HG02943 (cell line): ENCODE measurements around the gene CLDN9.

Experiments used
- ATAC-seq: cut with Tn5 transposase; IDR thresholded peaks from one replicate; pipeline ENCODE4 v1.9.1; 2021; ENCODE audit warnings: mild to moderate bottlenecking, low read depth, moderate library complexity; ENCODE audit not compliant: unreplicated experiment

Gene CLDN9

DNA sequence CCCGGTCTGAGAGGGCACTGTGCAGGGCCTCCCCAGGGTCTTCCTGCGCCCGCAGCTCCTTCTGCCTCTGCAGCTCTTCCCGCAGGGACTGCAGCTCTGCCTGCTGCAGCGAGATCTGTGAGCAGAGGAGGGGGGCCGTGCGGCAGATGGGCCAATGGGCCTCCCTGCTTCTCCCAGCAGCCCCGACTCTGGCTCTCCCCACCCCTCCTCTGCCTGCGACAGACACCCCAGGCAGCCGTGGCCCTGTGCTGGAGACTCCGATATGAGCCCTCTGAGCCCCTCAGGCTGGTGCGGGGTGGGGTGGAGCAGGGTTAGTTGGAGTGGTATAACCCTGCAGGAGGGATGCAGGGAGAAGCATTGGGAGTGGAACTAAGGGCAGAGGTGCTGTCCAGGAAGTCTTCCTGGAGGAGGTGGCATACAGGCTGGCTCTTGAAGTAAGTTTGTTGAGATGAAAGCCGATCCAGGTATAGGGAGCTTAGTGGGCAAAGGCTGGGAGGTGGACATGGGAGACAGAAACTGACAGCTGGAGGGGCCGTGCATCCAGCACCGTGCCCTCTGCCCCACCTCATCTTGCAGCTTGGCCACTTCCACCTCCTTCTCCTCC is 16.1 kb downstream of the CLDN9 start:
- no peak for ATAC-seq

- no peak for ATAC-seq
Measured at GRCh38 chr16:3029491-3030221, 16.9 kb downstream of the CLDN9 start.

DNA sequence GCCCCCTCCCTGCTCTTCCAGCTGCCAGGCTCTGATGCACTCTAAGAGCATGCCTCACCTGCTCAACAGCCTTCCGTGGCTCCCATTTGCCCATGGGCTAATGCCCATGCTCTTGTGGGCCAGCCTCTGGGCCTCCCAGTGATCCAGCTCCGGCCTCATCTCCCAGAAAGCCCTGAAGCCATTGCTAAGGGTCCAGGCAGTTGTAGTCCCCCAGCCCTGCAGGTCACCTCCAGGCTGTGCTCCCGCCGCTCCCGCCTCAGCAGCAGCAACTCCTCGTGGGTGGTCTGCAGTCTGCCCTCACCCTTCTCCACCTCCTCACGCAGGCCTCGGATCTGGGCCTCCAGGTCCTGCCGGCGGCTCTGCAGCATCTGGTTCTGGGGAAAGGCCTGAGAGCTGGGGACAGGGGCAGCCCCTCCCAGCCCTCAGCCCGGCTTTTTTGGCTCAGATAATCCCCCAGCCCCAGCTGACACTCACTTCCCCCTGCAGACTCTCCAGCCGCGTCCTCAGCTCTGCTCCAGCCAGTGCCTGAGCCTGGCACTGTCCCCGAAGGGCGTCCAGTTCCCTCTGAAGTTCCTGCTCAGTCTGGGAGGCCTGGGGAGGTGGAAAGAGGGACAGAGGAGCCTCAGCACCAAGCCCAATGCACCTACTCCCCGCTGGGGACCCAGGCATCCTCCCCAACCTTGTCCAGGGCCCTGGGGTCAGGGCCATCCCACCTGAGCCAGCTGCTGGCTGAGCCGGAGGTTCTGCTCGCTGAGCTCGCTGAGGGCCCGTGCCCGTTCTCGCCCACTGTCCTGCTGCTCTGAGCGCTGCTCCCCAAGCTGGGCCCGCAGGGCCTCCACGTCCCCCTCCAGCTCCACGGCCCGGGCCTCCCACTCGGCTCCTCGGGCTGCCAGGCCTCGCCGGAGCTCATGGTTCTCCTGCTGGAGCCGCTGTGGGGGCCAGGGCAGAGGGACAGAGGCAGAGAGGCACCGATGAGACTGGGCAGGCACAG is 17.8 kb downstream of the CLDN9 start:
- ATAC-seq, result no peak

DNA sequence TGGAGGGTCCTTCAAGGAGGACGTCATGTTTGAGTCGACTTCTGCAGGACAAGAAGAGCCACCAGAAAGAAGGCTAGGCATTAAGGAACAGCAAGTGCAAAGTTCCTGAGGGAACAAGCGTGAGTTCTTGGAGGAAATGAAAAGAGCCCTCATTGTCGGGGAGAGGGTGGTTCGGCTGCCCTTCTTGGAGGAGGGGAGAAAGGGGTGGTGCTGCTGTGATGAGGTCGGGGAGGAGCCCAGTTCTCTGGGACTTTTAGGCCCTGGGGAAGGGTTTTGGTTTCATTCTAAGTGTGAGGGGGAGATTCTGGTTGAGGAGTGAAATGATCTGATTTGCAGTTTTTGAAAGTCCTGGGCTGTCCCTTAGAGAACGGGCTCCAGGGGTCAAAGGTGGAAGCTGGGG is 19.9 kb downstream of the CLDN9 start:
- no peak for ATAC-seq

- ATAC-seq, result no peak
Measured at GRCh38 chr16:3035289-3035971, 22.7 kb downstream of the CLDN9 start.

DNA sequence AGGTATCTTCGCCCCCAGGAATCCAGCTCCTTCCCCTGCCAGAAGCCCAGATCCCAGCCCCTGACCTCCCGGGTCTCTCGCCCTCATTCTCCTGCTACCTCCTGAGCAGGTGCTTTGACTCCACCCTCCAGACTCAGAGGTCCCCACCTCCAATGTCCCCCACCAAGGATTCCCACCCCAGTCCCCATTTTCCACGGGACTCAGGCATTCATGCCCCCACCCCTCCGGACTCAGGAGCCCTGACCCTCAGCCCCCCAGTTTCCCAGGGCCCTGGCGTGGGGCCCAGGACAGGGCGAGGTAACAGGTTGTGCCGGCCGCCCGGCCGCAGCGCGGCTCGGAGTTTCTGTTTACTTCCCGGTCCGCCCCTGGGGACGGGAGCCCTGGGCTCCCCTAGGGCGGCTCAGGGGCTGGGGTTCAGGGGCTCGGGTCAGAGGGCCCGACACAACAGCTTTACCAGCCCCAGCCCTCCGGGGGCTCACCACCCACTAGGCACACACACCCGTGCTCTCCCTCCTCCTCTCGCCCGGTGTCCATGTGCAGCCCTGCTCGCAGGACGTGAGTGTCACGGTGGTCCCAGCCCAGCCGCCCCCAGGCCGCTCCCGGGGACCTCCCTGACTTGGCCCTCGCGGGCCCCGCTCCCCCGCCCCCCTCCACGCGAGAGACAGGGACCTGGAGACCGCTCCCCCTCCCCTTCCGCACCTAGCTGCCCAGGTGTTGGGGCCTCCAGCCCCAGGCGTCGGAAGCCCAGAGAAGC is 23.4 kb downstream of the CLDN9 start:
- ATAC-seq, result no peak

GRCh38 chr16:3036726-3037315 is 24.1 kb downstream of the CLDN9 start, which contains the start of gene BICDL2:
BICDL2 (minus strand) TSS chr16:3036944; CDS start chr16:3035496, 1,448 bp downstream.
- ATAC-seq, result no peak

DNA sequence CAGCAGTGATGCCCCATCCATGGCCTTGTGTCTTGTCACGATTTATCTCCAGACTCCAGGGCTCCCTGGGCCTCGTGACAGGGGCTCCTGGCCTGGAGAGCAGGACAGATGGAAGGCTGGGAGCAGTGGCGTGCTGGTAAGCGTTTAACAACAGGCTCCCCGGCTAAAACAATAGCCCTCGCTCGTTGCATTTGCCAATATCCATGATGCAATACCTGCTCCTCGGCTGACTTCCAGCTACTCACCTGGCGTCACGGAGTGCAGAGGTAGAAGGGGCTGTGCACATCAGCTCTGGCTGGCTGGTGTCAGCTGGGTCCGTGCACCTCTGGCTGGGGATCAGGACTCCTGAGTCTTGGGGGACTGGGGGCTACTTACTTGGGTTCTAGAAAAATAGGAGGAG is 25.5 kb downstream of the CLDN9 start:
- no peak for ATAC-seq

DNA sequence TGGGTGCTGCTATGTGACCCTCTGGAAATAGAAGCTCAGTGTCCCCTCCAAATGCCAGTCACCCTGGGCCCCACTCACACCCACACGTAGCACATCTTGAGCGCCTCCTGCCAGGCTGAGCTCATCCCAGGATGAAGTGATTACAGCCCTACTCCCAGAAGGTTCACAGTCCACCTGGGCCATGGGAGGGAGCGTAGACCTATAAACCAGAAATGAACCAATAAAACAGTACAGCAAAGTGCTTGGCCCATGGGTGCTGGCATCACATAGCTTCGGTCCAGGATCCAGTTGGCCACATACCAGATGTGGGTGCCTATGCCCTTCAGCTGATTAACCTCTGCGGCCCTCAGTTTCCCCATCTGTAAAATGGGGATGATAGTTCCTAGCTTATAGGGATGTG is 26.2 kb downstream of the CLDN9 start:
- no peak for ATAC-seq

GRCh38 chr16:3042376-3042775 is 29.7 kb downstream of the CLDN9 start:
- ATAC-seq, result no peak

DNA sequence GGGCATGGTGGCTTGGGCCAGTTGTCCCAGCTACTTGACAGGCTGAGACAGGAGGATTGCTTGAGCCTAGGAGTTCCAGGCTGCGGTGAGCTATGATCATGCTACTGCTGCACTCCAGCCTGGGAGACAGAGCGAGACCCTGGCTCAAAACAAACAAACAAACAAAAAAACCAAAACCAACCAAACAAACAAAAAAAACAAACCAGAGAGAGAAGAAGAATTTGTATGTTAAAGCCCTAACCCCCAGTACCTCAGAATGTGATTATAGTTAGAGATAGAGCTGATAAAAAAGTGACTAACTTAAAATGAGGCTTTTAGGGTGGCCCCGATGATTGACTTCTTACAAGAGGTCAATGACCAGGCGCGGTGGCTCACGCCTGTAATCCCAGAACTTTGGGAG is 32.0 kb downstream of the CLDN9 start:
- ATAC-seq, result no peak

DNA sequence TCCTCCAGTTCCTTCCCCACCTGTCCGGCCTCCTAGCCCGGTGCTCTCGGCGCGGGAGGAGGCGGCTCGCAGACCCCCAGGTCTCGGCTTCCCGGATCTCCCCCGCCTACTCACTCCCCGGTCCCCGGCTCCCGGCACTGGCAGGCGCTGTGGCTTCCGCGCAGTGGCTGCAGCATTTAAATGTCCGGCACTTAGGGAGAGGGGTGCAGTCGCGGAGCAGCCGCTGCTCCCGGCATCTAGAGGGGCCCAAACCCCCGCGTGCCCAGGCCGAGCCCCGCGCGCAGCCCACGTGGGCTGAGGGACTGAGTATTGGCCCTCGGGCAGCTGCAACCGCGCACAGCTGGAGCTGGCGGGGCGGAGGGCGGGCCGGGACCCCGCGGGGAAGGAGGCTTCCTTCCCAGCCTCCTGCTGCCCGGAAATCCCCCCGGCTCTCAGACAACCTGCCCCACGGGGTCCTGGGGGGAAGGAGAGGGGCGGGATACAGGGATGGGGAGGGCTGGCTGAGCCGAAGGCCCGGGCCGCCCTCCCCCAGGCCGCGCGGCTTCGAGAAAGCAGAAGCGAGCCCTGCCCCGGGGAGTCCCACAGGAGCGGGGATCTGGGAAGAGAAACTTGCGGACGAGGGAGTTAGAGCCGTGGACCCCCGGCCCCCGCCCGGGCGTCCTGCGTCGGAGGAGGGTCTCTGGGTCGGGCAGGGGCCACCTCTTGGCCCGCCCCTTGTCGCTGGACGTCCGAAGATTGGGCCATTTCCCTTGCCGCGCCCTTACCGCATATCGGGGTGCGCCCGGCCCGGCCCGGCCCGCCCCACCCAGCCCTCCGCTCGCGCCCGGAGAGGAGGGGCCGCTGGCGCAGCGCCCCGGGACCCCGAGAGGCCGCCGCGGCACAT is 33.3 kb downstream of the CLDN9 start, which contains the start of gene MMP25:
Gene MMP25 (plus strand): TSS at position 804 of the 883 bp plus-strand sequence. CDS start 357 bp downstream, outside the sequence.
- ATAC-seq, result no peak

DNA sequence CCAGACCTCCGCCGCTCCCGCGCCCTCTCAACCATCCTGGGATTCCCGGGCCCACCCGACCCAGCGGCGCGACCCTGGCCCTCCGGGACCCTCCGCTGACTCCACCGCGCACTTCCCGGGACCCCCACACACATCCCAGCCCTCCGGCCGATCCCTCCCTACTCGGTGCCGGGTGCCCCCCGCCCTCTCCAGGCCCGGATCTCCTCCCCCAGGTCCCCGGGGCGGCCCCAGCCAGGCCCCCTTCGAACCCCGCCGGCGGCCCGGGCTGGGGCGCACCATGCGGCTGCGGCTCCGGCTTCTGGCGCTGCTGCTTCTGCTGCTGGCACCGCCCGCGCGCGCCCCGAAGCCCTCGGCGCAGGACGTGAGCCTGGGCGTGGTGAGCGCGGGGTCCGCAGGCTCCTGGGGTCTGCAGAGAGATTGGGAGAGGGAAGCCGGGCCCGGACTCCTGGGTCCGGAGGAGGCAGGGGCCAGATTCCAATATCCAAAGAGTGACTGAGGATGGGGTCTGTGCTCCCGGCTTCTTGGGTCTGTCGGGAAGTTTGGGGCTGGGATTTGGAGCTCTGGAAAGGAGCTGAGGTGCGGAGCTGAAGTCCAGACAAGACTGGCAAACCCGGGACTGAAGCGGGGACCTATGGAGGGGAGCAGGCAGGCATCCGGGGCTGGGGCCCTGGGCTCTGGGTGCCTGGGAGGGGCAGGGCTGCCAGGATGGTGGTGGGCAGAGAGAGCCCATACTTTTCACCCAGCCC is 34.1 kb downstream of the CLDN9 start:
- ATAC-seq, result no peak

- ATAC-seq, result no peak
Measured at GRCh38 chr16:3047387-3047720, 34.6 kb downstream of the CLDN9 start.

- ATAC-seq, result no peak
Measured at GRCh38 chr16:3049921-3050481, 37.3 kb downstream of the CLDN9 start.

DNA sequence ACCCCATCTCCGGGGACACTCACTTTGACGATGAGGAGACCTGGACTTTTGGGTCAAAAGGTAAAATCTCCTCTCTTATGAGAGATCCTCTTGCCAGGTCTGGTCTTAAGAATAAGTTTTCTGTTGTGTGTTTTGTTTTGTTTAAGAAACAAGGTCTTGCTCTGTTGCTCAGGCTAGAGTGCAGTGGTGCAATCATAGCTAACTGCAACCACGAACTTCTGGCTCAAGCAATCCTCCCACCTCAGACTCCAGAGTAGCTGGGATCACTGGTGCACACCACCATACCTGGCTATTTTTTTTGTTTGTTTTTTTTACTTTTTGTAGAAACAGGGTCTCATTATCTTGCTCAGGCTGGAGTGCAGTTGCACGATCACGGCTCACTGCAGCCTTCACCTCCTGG is 37.8 kb downstream of the CLDN9 start:
- no peak for ATAC-seq

- ATAC-seq, result no peak
Measured at GRCh38 chr16:3051009-3051408, 38.3 kb downstream of the CLDN9 start.
